PFSK-1 (cell line): ENCODE results near the gene BGN.

ENCODE experiments used
- POLR2AphosphoS5 ChIP-seq: IDR thresholded peaks from 2 replicates; pipeline ENCODE4 v1.6.1; 2012; ENCODE audit warnings: low read depth, mild to moderate bottlenecking, control low read depth, low read length, moderate library complexity
- REST ChIP-seq, 2 experiments: IDR thresholded peaks; 2 replicates each; pipeline versions ENCODE4 v1.6.1 to v1.8.0; 2011 to 2012; ENCODE audit warnings: low read depth in 2 of 2, low read length in 2 of 2, control low read depth in 1 of 2, inconsistent platforms in 1 of 2, mild to moderate bottlenecking in 1 of 2, moderate library complexity in 1 of 2; ENCODE audit not compliant: insufficient read depth in 1 of 2
- SIN3A ChIP-seq: IDR thresholded peaks from 2 replicates; pipeline ENCODE4 v1.6.1; 2012; ENCODE audit warnings: mild to moderate bottlenecking, low read length, moderate library complexity, borderline replicate concordance; ENCODE audit not compliant: insufficient read depth
- TAF1 ChIP-seq: IDR thresholded peaks from 2 replicates; pipeline ENCODE4 v1.6.1; 2012; ENCODE audit warnings: low read length, control low read depth, borderline replicate concordance; ENCODE audit not compliant: insufficient read depth

GRCh38 chrX:153498453-153498852, 3.7 kb downstream of the BGN start:
- TF ChIP-seq POLR2AphosphoS5 (no peak), TAF1 (no peak), REST (IDR thresholded peaks at IDR 0.05; ENCODE audit: insufficient read depth in 1 of 2, low read depth in 2 of 2, low read length in 2 of 2) (no peak), SIN3A (no peak)
